ENCODE data around the gene KEL. TPM values are rescaled to one million over a fixed set of nuclear protein-coding genes. Genes with fewer than 3 reads are reported as not detected.

Gene KEL
- total RNA-seq, 4 donors from 2014 or later: 0.23 to 0.83 TPM; not detected in 2

- Histone ChIP-seq H3K27ac (replicated peaks in 1 of 4) (no peak overlapping the region), H3K4me3 (no peak overlapping the region), H3K36me3 (no peaks in the 10 kb centered on the region), H3K27me3 (no peaks in the 10 kb centered on the region), H3K9me3 (no peaks in the 10 kb centered on the region), H3K4me1 (no peaks in the 10 kb centered on the region)
- intact Hi-C loops (cut with DNase I): no loop called here
- no peak for DNase-seq (ENCODE audit: extremely low spot score)
- TF ChIP-seq, protein P1, sequence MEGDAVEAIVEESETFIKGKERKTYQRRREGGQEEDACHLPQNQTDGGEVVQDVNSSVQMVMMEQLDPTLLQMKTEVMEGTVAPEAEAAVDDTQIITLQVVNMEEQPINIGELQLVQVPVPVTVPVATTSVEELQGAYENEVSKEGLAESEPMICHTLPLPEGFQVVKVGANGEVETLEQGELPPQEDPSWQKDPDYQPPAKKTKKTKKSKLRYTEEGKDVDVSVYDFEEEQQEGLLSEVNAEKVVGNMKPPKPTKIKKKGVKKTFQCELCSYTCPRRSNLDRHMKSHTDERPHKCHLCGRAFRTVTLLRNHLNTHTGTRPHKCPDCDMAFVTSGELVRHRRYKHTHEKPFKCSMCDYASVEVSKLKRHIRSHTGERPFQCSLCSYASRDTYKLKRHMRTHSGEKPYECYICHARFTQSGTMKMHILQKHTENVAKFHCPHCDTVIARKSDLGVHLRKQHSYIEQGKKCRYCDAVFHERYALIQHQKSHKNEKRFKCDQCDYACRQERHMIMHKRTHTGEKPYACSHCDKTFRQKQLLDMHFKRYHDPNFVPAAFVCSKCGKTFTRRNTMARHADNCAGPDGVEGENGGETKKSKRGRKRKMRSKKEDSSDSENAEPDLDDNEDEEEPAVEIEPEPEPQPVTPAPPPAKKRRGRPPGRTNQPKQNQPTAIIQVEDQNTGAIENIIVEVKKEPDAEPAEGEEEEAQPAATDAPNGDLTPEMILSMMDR (IDR thresholded peaks at IDR 0.05): no peak
- TF ChIP-seq EP300 (IDR thresholded peaks at IDR 0.05) (no peak), POLR2AphosphoS5 (IDR thresholded peaks at IDR 0.05) (no peak), POLR2A (IDR thresholded peaks at IDR 0.05; ENCODE audit: low read depth) (no peak)
- 95% methylated on average over 7 of the region's 7 CpGs for WGBS
Measured at GRCh38 chr7:142941541-142941940, 20.6 kb downstream of the KEL start.

DNA sequence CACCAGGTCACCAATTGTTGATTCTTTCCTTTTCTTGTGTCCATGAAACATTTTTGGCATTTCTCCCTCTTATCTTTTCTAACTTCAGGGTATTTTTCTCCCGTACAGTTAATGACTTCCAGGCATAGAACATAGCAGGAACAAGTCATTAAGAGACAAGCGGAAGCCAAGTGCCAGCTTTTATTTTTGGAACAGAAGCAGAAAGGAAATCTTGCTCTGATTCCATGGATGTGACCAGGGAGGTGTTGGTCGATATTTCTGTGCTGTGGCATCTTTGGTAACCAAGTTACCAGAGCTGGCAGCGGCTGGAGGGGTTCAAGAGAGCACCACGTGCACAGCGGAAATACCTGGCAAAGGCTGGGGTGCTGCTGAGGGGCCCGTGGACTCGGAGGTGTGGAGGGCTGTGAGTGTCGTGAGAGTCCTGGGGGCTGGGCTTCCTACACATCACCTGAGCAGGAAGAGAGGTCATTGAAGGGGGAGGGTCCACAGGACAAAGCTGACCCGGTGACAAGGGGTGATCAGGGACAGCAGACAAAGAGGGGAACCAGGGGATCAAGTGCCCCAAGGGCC is 21.1 kb downstream of the KEL start:
- TF ChIP-seq POLR2A (IDR thresholded peaks at IDR 0.05; ENCODE audit: low read depth) (no peak), POLR2AphosphoS5 (IDR thresholded peaks at IDR 0.05) (no peak), EP300 (IDR thresholded peaks at IDR 0.05) (no peak)
- TF ChIP-seq, protein P1 (IDR thresholded peaks at IDR 0.05): no peak
- no peaks in the 10 kb centered on the region for H3K36me3 ChIP-seq
- no peaks in the 10 kb centered on the region for H3K4me1 ChIP-seq
- H3K4me3 ChIP-seq: no peak overlapping the region
- intact Hi-C loops (cut with DNase I): no loop called here
- no peaks in the 10 kb centered on the region for H3K9me3 ChIP-seq
- no peaks in the 10 kb centered on the region for H3K27me3 ChIP-seq
- 68% methylated on average over 10 of the region's 10 CpGs for WGBS
- H3K27ac ChIP-seq (replicated peaks in 1 of 4): no peak overlapping the region
- DNase-seq (ENCODE audit: extremely low spot score): no peak

DNA sequence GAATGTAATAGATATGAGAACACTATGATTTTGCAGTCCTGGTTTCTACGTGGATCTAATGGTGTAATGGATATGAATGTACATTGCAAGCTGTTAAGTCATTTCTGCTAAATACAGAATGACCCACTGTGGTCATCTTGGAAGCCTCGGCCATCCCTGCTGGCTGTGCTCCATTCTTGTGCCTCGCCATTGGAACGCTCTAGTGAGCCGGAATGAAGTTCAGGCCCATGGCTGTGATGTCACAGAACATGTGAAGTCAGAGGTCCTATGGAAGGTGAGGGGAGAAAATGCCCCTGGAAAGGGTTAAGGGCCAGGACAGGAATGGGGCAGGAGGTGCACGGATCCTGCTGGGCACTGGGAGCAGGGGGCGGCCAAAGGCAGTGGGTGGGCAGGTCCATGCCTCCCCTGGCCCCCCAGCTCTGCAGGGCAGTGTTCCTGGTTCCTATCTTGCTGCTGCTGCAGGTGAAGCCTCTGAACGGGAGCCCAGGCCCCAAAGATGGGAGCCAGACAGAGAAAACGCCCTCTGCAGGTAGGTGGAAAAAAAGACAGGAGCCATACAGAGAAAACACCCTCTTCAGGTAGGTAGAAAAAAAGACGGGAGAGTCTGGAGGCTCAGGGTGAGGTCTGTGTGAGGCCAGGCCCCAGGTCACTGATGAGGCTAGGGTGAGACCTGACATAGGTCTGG is 22.8 kb downstream of the KEL start, which contains the start of gene LLCFC1:
TSS of gene LLCFC1 (plus strand) at position 259 of the 685 bp plus-strand sequence. CDS start at position 397, 138 bp downstream.
- no peak within 1 kb of the TSS for H3K4me3 ChIP-seq
- no peak for DNase-seq (ENCODE audit: extremely low spot score)
- TF ChIP-seq, protein P1 (IDR thresholded peaks at IDR 0.05): no peak
- TF ChIP-seq POLR2AphosphoS5 (IDR thresholded peaks at IDR 0.05) (no peak), EP300 (IDR thresholded peaks at IDR 0.05) (no peak), POLR2A (IDR thresholded peaks at IDR 0.05; ENCODE audit: low read depth) (no peak)
- H3K4me1 ChIP-seq: no peaks in the 10 kb centered on the region
- H3K27me3 ChIP-seq: no peaks in the 10 kb centered on the region
- no peaks in the 10 kb centered on the region for H3K36me3 ChIP-seq
- no peak within 1 kb of the TSS for H3K27ac ChIP-seq (replicated peaks in 1 of 4)
- 62% methylated on average over 10 of the region's 10 CpGs for WGBS
- no peaks in the 10 kb centered on the region for H3K9me3 ChIP-seq
- intact Hi-C loops (cut with DNase I): no loop called here

DNA sequence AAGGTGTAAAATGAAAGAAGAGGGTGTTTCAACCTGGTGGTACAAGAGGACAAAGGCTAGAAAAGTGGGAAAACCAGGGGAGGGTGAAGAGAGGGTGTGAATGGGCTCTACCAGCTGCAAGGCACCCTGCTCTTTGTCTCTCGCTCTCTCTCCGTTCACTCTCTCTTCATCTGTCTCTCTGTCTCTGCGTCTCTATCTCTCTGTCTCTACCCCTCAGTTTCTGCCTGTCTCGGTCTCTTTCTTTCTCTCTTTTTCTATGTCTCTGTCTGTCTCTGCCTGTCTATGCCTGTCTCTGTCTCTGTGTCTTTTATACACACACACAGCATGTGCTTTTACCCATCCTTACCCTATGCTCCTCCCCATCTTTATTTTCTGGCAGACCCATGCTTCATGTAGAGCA is 23.6 kb downstream of the KEL start:
- WGBS: 88% methylated on average over 4 of the region's 4 CpGs
- H3K27ac ChIP-seq (replicated peaks in 1 of 4): no peak overlapping the region
- TF ChIP-seq EP300 (IDR thresholded peaks at IDR 0.05): no peak
- TF ChIP-seq, protein P1 (IDR thresholded peaks at IDR 0.05): no peak
- no peak for TF ChIP-seq POLR2A (IDR thresholded peaks at IDR 0.05; ENCODE audit: low read depth)
- TF ChIP-seq POLR2AphosphoS5 (IDR thresholded peaks at IDR 0.05): no peak

More for the DNA sequence above, 23.6 kb downstream of the KEL start:
- H3K9me3 ChIP-seq: no peaks in the 10 kb centered on the region
- no peaks in the 10 kb centered on the region for H3K36me3 ChIP-seq
- no peaks in the 10 kb centered on the region for H3K4me1 ChIP-seq
- no peak for DNase-seq (ENCODE audit: extremely low spot score)
- H3K4me3 ChIP-seq: no peak overlapping the region
- no peaks in the 10 kb centered on the region for H3K27me3 ChIP-seq
- intact Hi-C loops (cut with DNase I): no loop called here
